Parathyroid adenoma (tissue), 2 donors: ENCODE measurements around the gene CHRNA5.
A peak's percentile ranks its signal among the peaks of the same experiment; 100 is the strongest.
"Not testable (repeated sequence)": the region's sequence is repeated elsewhere in the genome, so short reads cannot be mapped to it uniquely, and the experiment has no call there.

Experiments
- H2AFZ ChIP-seq: fragments of 300-600 bp; sonication (generic); one replicate; pipeline ENCODE4 v1.7.0; 2017; ENCODE audit warnings: antibody characterized with exemption, mild to moderate bottlenecking
- H3K27ac ChIP-seq: fragments of 300-600 bp; sonication (generic); one replicate; pipeline ENCODE4 v1.7.0; 2017
- H3K27me3 ChIP-seq: fragments of 300-600 bp; sonication (generic); one replicate; pipeline ENCODE4 v1.7.0; 2017; ENCODE audit warnings: low read length; ENCODE audit not compliant: control insufficient read depth, insufficient read depth
- H3K36me3 ChIP-seq: fragments of 300-600 bp; sonication (generic); one replicate; pipeline ENCODE4 v1.7.0; 2017; ENCODE audit warnings: low read length; ENCODE audit not compliant: control insufficient read depth, insufficient read depth
- H3K4me1 ChIP-seq: fragments of 300-600 bp; sonication (generic); one replicate; pipeline ENCODE4 v1.7.0; 2017; ENCODE audit warnings: control low read depth
- H3K4me2 ChIP-seq: fragments of 300-600 bp; sonication (generic); one replicate; pipeline ENCODE4 v1.7.0; 2017; ENCODE audit warnings: low read length
- H3K4me3 ChIP-seq: fragments of 300-600 bp; sonication (generic); one replicate; pipeline ENCODE4 v1.7.0; 2017; ENCODE audit warnings: low read depth, low read length
- H3K79me2 ChIP-seq: fragments of 300-600 bp; sonication (generic); one replicate; pipeline ENCODE4 v1.7.0; 2017; ENCODE audit warnings: control low read depth
- H3K9ac ChIP-seq: fragments of 300-600 bp; sonication (generic); one replicate; pipeline ENCODE4 v1.7.0; 2017; ENCODE audit warnings: mild to moderate bottlenecking
- H3K9me3 ChIP-seq: fragments of 300-600 bp; sonication (generic); one replicate; pipeline ENCODE4 v1.7.0; 2017; ENCODE audit warnings: low read length; ENCODE audit not compliant: control insufficient read depth
- CTCF ChIP-seq: fragments of 300-600 bp; sonication (generic); IDR thresholded peaks from one replicate; pipeline ENCODE4 v1.7.0; 2017; ENCODE audit warnings: antibody characterized with exemption, mild to moderate bottlenecking
- donor health status: primary hyperparathyroidism.

CHRNA5 gene

GRCh38 chr15:78565097-78565950 lies at the start of gene CHRNA5:
Gene CHRNA5, plus strand, starts transcription at chr15:78565520. Its CDS starts 200 bp downstream, at chr15:78565720.
- H3K27me3 ChIP-seq: no peaks in the 10 kb centered on the region
- H3K4me1 ChIP-seq: no peaks in the 10 kb centered on the region
- H3K9me3 ChIP-seq: no peaks in the 10 kb centered on the region
- peak within 1 kb of the TSS; percentile 87 for H3K4me2 ChIP-seq
- peak within 1 kb of the TSS; percentile 85 for H2AFZ ChIP-seq
- H3K36me3 ChIP-seq: no peaks in the 10 kb centered on the region
- peak within 1 kb of the TSS; percentile 52 for H3K4me3 ChIP-seq
- no peaks in the 10 kb centered on the region for H3K79me2 ChIP-seq
- H3K27ac ChIP-seq: peak within 1 kb of the TSS; percentile 19
- TF ChIP-seq CTCF: no peak
- H3K9ac ChIP-seq: no peak within 1 kb of the TSS

GRCh38 chr15:78520035-78520434 lies 45.3 kb upstream of the CHRNA5 start:
- not testable (repeated sequence) for H3K27me3 ChIP-seq, H3K9ac ChIP-seq, H3K4me1 ChIP-seq, H3K36me3 ChIP-seq, H3K79me2 ChIP-seq, H3K9me3 ChIP-seq, H3K4me3 ChIP-seq, H3K4me2 ChIP-seq, H2AFZ ChIP-seq, H3K27ac ChIP-seq

- Histone ChIP-seq H3K4me2 (no peak overlapping the region), H3K36me3 (no peaks in the 10 kb centered on the region), H2AFZ (no peak overlapping the region), H3K27ac (no peak overlapping the region), H3K79me2 (no peaks in the 10 kb centered on the region), H3K4me3 (no peak overlapping the region), H3K9ac (no peak overlapping the region), H3K4me1 (no peaks in the 10 kb centered on the region), H3K27me3 (no peaks in the 10 kb centered on the region), H3K9me3 (no peaks in the 10 kb centered on the region)
- TF ChIP-seq CTCF: no peak
Observed at GRCh38 chr15:78524230-78524629, 41.1 kb upstream of the CHRNA5 start.

- Histone ChIP-seq H3K4me1 (no peaks in the 10 kb centered on the region), H3K4me2 (no peak overlapping the region), H3K79me2 (no peaks in the 10 kb centered on the region), H3K4me3 (no peak overlapping the region), H3K27ac (no peak overlapping the region), H2AFZ (no peak overlapping the region), H3K36me3 (no peaks in the 10 kb centered on the region), H3K9ac (no peak overlapping the region), H3K9me3 (no peaks in the 10 kb centered on the region), H3K27me3 (no peaks in the 10 kb centered on the region)
- TF ChIP-seq CTCF: no peak
Observed at GRCh38 chr15:78527325-78527724, 38.0 kb upstream of the CHRNA5 start.

- Histone ChIP-seq H3K4me3 (no peak overlapping the region), H3K27ac (no peak overlapping the region), H3K27me3 (no peaks in the 10 kb centered on the region), H3K4me1 (no peaks in the 10 kb centered on the region), H3K36me3 (no peaks in the 10 kb centered on the region), H3K4me2 (no peak overlapping the region), H2AFZ (no peak overlapping the region), H3K9me3 (no peaks in the 10 kb centered on the region), H3K9ac (no peak overlapping the region), H3K79me2 (no peaks in the 10 kb centered on the region)
- no peak for TF ChIP-seq CTCF
Observed at GRCh38 chr15:78533331-78533730, 32.0 kb upstream of the CHRNA5 start.
